GM12878 (cell line): Measurements from ENCODE around the gene RCHY1. TPM values are rescaled to one million over a fixed set of nuclear protein-coding genes. Genes with fewer than 3 reads are reported as not detected.

Experiments
- BCLAF1 ChIP-seq: fragments of 450-650 bp; IDR thresholded peaks from 2 replicates; pipeline ENCODE4 v1.6.1; 2017; ENCODE audit warnings: antibody characterized with exemption, mild to moderate bottlenecking, moderate library complexity
- DPF2 ChIP-seq: fragments of 450-650 bp; IDR thresholded peaks from 2 replicates; pipeline ENCODE4 v1.6.1; 2017; ENCODE audit warnings: mild to moderate bottlenecking
- IKZF2 ChIP-seq, 2 experiments: fragments of 450-650 bp; IDR thresholded peaks; 2 replicates each; pipeline ENCODE4 v1.6.1; 2017; ENCODE audit warnings: mild to moderate bottlenecking in 2 of 2, moderate library complexity in 2 of 2
- MEF2A ChIP-seq: IDR thresholded peaks from 2 replicates; pipeline ENCODE4 v1.6.1; 2011; ENCODE audit warnings: low read depth, mild to moderate bottlenecking, low read length, moderate library complexity; ENCODE audit not compliant: insufficient read depth
- MLLT1 ChIP-seq: fragments of 450-650 bp; IDR thresholded peaks from 2 replicates; pipeline ENCODE4 v1.6.1; 2016; ENCODE audit warnings: mild to moderate bottlenecking
- NR2F1 ChIP-seq: fragments of 450-650 bp; conservative IDR thresholded peaks from 2 replicates; pipeline ENCODE4 v1.6.1; 2017; ENCODE audit warnings: mild to moderate bottlenecking
- SMC3 ChIP-seq: IDR thresholded peaks from 2 replicates; pipeline ENCODE4 v1.6.1; 2011; ENCODE audit warnings: low read length, improper control_type of control experiment, borderline replicate concordance
- SRF ChIP-seq, 2 experiments: IDR thresholded peaks; 2 replicates each; pipeline ENCODE4 v1.6.1; 2011; ENCODE audit warnings: low read depth in 2 of 2, low read length in 2 of 2, mild to moderate bottlenecking in 1 of 2, moderate library complexity in 1 of 2
- polyA plus RNA-seq, 11 experiments: library from polyadenylated mRNA; depleted of rRNA in 4 of 11; unstranded in 6 of 11; stranded (reverse) in 5 of 11; fragments of >200 nt; fragmentation: Nextera tagmentation in 4 of 11; fragmentation: Illumina TruSeq in 1 of 11; extraction: Ambion mirVana in 4 of 11; extraction: Trizol in 1 of 11; gene quantifications; 1 replicate in 1 of 11; 2 replicates in 10 of 11; pipeline versions ENCODE4 v1.2.1 to v1.2.3, GENCODE V29; 2011 to 2016; ENCODE audit warnings: inconsistent platforms in 2 of 11, missing spikeins in 2 of 11, low read depth in 1 of 11
- total RNA-seq, 4 experiments: library from RNA; depleted of rRNA in 3 of 4; stranded (reverse); fragments of >200 nt in 3 of 4; fragmentation: Illumina TruSeq in 1 of 4; extraction: Trizol in 1 of 4; gene quantifications; 2 replicates each; pipeline versions ENCODE4 v1.2.1 to v1.2.3, GENCODE V29; 2013 to 2021

RCHY1 gene
- total and polyA plus RNA-seq, 10 of the 15 experiments (the other 5 are each of a cell fraction or from before 2014, with no cell fraction given) = 12.0 to 50.6 (median 26.4) TPM

- TF ChIP-seq BCLAF1 (no peak), IKZF2 (IDR thresholded peaks at IDR 0.05) (0 out of 4 replicates have a peak, but pooled peaks of 1 of the 2 experiments have one; percentile 33), MEF2A (no peak), NR2F1 (0 out of 2 replicates have a peak, but pooled peaks have one; percentile 43), SMC3 (no peak), MLLT1 (no peak), DPF2 (no peak), SRF (IDR thresholded peaks at IDR 0.05; ENCODE audit: low read depth in 2 of 2, low read length in 2 of 2) (no peak)
These were observed 41.3 kb upstream of the RCHY1 start, which contains the start of gene ODAPH (continued) for GRCh38 chr4:75555294-75556164.
